ENCODE measurements around the gene GNAI2. TPM values are rescaled to one million over a fixed set of nuclear protein-coding genes. Genes with fewer than 3 reads are reported as not detected.

GNAI2 gene
- total RNA-seq, 4 donors from 2014 or later, result 69.6 to 322 (median 74.8) TPM

DNA sequence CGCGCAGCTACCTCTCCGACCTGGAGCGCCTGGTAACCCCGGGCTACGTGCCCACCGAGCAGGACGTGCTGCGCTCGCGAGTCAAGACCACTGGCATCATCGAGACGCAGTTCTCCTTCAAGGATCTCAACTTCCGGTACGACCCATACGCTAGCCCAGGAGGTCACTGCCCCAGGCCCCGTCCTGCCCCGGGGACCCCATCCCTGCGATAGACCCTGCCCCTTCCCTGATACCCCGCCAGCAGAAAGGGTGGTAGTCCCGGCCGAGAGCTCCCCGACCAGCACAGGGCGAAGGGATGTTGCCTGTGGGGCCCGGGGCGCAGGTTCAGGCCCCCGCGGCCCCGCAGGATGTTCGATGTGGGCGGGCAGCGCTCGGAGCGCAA, 42.3 kb upstream of the GNAI2 start:
- DNase-seq, result no peak
- no peak overlapping the region for H3K4me3 ChIP-seq
- H3K36me3 ChIP-seq, result no peaks in the 10 kb centered on the region
- intact Hi-C loops (cut with DNase I; ENCODE audit: low total_unique reads) (loop anchor here (2.0 to 5.0 kb wide), 2 partner anchors 31 to 79 kb away; no protein-coding TSS in a partner anchor), in situ Hi-C loops (cut with MboI; ENCODE audit: low pct_ligation_motif_present in 1 of 4, low pct_unique_long_range_greater_than_20kb in 1 of 4, low sequenced_read_pairs in 3 of 4) (loop anchor here in 3 of 4 donors (5.0 to 10.0 kb wide), 3 partner anchors 34 to 79 kb away; no protein-coding TSS in a partner anchor)
- H3K27ac ChIP-seq, result no peak overlapping the region
- no peaks in the 10 kb centered on the region for H3K9me3 ChIP-seq
- H3K27me3 ChIP-seq, result peaks cover 50% of the 10 kb centered on the region
- peaks cover 0 to 20% (median 15%) of the 10 kb centered on the region in 4 donors for H3K4me1 ChIP-seq
- TF ChIP-seq POLR2A (IDR thresholded peaks at IDR 0.05) (no peak), POLR2AphosphoS5 (IDR thresholded peaks at IDR 0.05) (no peak), EP300 (IDR thresholded peaks at IDR 0.05; ENCODE audit: low read depth) (no peak)
- TF ChIP-seq, protein P1, sequence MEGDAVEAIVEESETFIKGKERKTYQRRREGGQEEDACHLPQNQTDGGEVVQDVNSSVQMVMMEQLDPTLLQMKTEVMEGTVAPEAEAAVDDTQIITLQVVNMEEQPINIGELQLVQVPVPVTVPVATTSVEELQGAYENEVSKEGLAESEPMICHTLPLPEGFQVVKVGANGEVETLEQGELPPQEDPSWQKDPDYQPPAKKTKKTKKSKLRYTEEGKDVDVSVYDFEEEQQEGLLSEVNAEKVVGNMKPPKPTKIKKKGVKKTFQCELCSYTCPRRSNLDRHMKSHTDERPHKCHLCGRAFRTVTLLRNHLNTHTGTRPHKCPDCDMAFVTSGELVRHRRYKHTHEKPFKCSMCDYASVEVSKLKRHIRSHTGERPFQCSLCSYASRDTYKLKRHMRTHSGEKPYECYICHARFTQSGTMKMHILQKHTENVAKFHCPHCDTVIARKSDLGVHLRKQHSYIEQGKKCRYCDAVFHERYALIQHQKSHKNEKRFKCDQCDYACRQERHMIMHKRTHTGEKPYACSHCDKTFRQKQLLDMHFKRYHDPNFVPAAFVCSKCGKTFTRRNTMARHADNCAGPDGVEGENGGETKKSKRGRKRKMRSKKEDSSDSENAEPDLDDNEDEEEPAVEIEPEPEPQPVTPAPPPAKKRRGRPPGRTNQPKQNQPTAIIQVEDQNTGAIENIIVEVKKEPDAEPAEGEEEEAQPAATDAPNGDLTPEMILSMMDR (IDR thresholded peaks at IDR 0.05), result no peak
- 46% methylated on average over 31 of the region's 34 CpGs; no CpG with 5 or more reads in 1 of the 2 donors for WGBS, 2 donors (ENCODE audit: low coverage in 1 of 2)

DNA sequence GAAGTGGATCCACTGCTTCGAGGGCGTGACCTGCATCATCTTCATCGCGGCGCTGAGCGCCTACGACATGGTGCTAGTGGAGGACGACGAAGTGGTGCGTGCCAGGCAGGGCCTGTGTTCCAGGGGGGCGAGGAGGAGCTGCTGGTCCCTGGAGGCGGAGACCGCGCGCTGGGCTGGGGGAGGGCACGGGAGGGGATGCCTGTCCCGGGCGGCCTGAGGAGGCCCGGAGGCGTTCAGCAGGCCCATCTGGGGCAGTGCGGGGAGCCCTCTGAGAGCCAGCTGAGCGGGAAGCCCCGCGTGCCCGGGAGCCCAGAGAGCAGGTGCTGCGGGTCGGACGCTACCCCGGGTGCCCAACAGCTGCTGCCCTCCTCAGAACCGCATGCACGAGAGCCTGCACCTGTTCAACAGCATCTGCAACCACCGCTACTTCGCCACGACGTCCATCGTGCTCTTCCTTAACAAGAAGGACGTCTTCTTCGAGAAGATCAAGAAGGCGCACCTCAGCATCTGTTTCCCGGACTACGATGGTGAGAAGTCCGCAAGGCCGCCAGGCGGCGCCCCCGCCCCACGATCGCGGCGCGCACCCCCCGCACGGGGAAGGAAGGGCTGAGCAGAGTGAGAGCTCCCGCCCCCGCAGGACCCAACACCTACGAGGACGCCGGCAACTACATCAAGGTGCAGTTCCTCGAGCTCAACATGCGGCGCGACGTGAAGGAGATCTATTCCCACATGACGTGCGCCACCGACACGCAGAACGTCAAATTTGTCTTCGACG, 41.7 kb upstream of the GNAI2 start:
- 13% methylated on average over 67 of the region's 70 CpGs; no CpG with 5 or more reads in 1 of the 2 donors for WGBS, 2 donors (ENCODE audit: low coverage in 1 of 2)
- H3K4me3 ChIP-seq, result peak overlapping the region in 1 of 4 donors; percentile 2
- no peak overlapping the region for H3K27ac ChIP-seq
- H3K27me3 ChIP-seq, result peaks cover 56% of the 10 kb centered on the region
- H3K9me3 ChIP-seq, result no peaks in the 10 kb centered on the region
- H3K36me3 ChIP-seq, result no peaks in the 10 kb centered on the region
- TF ChIP-seq POLR2A (IDR thresholded peaks at IDR 0.05) (no peak), EP300 (IDR thresholded peaks at IDR 0.05; ENCODE audit: low read depth) (no peak), POLR2AphosphoS5 (IDR thresholded peaks at IDR 0.05) (no peak)
- TF ChIP-seq, protein P1 (IDR thresholded peaks at IDR 0.05), result peak; percentile 58 to 80 (median 71)
- peaks cover 0 to 20% (median 15%) of the 10 kb centered on the region in 4 donors for H3K4me1 ChIP-seq
- intact Hi-C loops (cut with DNase I; ENCODE audit: low total_unique reads) (loop anchor here (2.0 to 5.0 kb wide), 2 partner anchors 30 to 78 kb away; no protein-coding TSS in a partner anchor), in situ Hi-C loops (cut with MboI; ENCODE audit: low pct_ligation_motif_present in 1 of 4, low pct_unique_long_range_greater_than_20kb in 1 of 4, low sequenced_read_pairs in 3 of 4) (loop anchor here in 3 of 4 donors (5.0 to 10.0 kb wide), 3 partner anchors 33 to 78 kb away; no protein-coding TSS in a partner anchor)
- DNase-seq, result peak; percentile 74

DNA sequence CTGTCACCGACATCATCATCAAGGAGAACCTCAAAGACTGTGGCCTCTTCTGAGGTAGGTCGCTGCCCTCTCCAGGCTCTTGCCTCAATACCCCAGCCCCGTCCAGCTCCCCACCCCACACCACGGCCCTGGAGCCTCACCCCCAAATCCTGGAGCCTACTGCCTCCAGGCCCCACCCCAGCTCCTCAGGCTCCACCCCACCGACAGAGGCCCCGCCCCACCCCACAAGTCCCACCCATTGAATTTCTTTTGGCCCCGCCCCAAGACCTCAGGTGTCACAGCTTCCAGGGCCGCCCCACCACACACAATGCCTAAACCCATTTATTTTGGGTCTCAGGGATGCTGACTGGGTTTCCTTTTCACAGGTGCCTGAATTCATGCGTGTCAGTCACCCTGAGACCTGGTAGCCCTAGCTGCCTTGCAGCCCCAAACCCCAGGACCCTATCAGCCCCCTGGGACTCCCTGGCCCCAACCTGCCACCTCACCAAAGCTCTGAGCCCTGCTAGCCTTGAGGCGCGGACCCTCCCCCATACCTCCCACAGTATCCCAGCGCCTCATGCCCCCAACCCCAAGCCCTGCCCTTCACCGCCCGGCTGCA, 41.0 kb upstream of the GNAI2 start:
- intact Hi-C loops (cut with DNase I; ENCODE audit: low total_unique reads) (loop anchor here (2.0 to 5.0 kb wide), 2 partner anchors 30 to 77 kb away; no protein-coding TSS in a partner anchor), in situ Hi-C loops (cut with MboI; ENCODE audit: low pct_ligation_motif_present in 1 of 4, low pct_unique_long_range_greater_than_20kb in 1 of 4, low sequenced_read_pairs in 3 of 4) (loop anchor here in 3 of 4 donors (5.0 to 10.0 kb wide), 3 partner anchors 32 to 77 kb away; no protein-coding TSS in a partner anchor)
- 57 to 80% methylated on average over 1 to 14 of the region's 14 CpGs for WGBS, 2 donors (ENCODE audit: low coverage in 1 of 2)
- H3K27me3 ChIP-seq, result peaks cover 63% of the 10 kb centered on the region
- DNase-seq, result no peak
- H3K36me3 ChIP-seq, result no peaks in the 10 kb centered on the region
- no peaks in the 10 kb centered on the region for H3K9me3 ChIP-seq
- H3K4me1 ChIP-seq, result peaks cover 0 to 20% (median 15%) of the 10 kb centered on the region in 4 donors
- peak overlapping the region in 1 of 4 donors; percentile 2 for H3K4me3 ChIP-seq
- no peak for TF ChIP-seq POLR2A (IDR thresholded peaks at IDR 0.05)
- TF ChIP-seq, protein P1 (IDR thresholded peaks at IDR 0.05), result no peak
- TF ChIP-seq POLR2AphosphoS5 (IDR thresholded peaks at IDR 0.05), result no peak
- no peak for TF ChIP-seq EP300 (IDR thresholded peaks at IDR 0.05; ENCODE audit: low read depth)
- H3K27ac ChIP-seq, result no peak overlapping the region

All from transverse colon (tissue), 4 donors.